GM18870 (cell line): ENCODE results near the gene USE1.

Experiments used
- ATAC-seq: cut with Tn5 transposase; IDR thresholded peaks from one replicate; pipeline ENCODE4 v1.9.1; 2021; ENCODE audit warnings: moderate library complexity; ENCODE audit not compliant: unreplicated experiment

The USE1 gene

DNA sequence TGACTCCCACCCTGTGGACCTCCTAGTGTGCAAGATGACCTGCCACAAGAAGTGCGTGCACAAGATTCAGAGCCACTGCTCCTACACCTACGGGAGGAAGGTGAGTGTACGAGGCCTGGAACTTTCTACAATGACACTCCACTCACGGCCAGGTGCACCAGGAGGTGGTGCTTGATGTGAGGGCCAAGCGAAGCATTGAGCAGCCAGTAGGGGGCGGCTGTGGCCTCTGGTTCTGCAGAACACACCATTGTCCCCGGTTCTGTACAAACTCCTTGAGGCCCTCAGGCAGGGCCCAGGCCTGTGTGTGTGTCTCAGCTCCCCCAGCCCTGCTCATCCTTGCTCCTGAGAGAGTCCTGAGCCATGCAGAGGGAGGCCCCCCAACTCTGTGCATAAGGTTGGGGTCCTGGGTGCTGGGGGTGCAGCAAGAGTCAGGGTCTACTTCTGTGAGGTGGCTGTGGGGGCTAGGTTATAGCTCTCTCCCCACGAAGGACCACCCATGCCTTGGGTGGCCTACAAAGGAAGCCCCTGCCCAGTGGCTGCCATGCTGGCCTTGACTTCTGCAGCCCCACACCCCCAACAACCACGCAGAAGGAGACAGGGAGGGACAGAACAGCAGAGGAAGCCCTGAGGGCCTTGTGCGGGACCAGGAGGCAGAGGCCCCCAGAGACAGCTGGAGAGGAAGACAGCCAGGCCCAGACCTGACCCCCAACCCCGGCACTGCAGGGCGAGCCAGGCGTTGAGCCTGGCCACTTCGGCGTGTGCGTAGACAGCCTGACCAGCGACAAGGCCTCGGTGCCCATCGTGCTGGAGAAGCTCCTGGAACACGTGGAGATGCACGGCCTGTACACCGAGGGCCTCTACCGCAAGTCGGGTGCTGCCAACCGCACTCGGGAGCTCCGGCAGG is 9.7 kb upstream of the USE1 start:
- ATAC-seq, result no peak

DNA sequence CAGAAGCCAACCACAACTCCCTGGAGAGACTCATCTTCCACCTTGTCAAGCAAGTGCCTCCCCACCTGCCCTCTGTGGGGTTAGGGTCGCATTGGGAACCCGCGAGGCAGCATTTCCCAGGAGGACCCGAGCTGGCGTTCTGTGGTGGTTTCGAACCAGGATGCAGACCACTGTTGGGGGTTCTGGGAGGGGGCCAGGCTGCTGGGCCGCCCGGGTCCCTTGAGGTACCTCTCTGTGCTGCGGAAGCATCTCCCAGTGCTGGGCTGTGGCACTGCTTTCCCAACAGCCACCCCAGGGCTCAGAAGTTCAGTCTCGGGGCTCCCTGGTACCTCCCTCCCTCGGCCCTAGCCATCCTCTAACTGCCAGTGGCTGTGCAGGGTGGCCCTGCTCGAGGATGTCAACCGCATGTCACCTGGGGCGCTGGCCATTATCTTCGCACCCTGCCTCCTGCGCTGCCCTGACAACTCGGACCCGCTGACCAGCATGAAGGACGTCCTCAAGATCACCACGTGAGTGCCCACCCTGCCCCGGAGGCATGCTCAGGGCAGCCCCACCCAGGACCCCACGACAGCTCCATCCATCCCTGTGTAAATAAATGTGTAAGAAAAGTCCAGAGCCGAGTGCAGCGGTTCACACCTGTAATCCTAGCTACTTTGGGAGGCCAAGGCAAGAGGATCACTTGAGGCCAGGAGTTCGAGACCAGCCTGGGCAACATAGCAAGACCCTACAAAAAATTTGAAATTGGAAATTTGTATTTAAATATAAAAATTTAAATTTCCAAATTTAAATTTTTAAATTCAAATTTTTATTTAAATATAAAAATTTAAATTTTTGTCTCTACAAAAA is 8.2 kb upstream of the USE1 start:
- ATAC-seq, result no peak

DNA sequence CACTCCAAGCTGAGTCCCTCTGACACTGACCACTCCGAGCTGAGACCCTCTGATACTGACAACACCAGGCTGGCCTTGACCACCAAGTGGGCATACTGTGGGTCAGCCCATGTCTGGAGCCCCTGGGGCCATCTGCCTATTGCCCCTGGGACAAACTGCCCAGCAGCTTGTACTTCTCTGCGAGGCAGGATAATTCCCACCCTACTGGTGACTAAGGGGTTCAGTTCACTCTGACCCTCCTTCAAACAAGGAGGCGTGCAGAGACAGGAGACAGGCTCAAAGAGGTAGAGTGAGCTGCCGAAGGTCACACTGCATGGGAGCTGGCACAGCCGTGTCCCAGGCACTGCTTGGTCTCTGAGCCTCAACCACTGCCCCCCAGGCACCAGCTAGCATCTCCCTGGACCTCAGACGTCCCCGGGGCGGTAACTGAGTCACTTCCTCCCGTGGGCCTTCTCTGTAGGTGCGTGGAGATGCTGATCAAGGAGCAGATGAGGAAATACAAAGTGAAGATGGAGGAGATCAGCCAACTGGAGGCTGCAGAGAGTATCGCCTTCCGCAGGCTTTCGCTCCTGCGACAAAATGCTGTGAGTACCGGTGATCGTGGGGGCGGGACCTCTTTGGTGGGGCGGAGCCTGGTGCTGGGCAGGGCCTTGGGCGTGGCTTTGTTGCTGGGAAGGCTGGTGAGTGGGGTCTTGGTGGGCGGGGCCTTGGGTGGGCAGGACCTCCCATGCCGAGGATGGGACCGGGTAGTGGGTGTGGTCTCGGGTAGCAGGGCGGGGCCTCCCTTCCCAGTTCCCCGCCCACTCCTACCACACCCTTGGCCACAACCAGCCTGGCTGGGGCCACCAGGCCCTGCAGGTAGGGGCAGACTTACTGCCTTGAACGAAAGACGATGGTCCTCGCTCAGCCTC is 5.8 kb upstream of the USE1 start:
- no peak for ATAC-seq

DNA sequence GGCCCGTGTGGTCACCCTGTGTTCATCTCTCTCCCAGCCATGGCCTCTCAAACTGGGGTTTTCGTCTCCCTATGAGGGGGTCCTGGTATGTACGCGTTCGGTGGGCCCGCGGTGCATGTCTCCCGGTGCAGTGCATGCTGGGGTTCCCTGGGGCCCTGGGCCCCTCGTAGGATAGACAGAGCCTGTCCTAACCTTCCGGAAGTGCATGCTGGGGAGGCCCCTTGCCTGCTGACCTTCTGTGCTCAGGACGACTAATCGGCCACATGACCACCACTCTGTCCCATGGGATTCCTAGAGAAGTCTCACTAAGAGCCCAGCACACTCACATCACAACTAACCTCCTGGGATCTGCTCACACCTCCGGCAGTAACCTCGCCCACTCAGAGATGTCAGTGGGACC is 4.9 kb upstream of the USE1 start:
- no peak for ATAC-seq

DNA sequence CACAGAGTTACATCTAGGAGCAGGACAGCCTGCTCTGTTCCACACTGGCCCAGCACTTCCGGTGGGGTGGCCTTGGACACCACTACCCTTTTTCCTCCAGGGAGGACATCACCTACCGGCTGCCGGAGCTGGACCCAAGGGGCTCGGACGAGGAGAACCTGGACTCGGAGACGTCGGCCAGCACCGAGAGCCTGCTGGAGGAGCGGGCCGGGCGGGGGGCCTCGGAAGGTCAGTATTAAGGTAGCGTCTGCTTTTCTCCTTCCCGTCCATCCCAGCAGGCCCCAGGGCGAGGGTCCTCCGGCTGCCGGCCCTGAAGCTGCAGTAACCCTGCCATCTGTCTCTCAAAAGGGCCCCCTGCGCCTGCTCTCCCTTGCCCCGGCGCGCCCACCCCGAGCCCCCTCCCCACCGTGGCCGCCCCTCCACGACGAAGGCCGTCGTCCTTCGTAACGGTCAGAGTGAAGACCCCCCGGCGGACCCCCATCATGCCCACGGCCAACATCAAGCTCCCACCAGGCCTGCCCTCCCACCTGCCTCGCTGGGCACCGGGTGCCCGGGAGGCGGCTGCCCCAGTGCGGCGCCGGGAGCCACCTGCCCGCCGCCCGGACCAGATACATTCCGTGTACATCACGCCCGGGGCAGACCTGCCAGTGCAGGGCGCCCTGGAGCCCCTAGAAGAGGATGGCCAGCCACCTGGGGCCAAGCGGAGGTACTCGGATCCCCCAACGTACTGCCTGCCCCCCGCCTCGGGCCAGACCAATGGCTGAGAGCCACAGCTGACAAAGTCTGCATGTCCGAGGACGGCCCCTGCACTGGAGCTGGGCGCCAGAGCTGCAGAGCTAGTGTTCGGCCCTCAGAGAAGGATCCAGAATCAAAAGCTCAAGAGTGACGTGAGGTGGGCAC is 3.4 kb upstream of the USE1 start:
- ATAC-seq, result no peak

DNA sequence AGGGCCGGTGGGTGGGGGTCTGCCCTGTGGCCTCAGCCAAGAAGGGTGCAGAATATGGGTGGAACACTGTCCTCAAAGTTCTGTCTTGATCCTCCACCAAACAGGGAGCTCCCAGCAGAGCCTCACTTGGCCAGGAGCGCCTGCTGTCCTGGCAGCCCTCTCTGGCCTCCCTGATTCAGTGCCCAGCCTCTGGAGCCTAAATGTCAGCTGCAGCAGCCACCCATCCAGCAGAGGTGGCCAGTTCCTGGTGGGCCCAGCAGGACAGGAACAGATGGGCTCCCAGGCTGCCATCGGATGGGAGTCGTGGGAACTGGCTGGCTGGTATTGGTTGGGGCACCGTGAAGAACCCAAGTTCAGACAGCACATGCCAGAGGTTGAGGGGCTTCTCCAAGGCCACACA is 1.8 kb upstream of the USE1 start:
- no peak for ATAC-seq

DNA sequence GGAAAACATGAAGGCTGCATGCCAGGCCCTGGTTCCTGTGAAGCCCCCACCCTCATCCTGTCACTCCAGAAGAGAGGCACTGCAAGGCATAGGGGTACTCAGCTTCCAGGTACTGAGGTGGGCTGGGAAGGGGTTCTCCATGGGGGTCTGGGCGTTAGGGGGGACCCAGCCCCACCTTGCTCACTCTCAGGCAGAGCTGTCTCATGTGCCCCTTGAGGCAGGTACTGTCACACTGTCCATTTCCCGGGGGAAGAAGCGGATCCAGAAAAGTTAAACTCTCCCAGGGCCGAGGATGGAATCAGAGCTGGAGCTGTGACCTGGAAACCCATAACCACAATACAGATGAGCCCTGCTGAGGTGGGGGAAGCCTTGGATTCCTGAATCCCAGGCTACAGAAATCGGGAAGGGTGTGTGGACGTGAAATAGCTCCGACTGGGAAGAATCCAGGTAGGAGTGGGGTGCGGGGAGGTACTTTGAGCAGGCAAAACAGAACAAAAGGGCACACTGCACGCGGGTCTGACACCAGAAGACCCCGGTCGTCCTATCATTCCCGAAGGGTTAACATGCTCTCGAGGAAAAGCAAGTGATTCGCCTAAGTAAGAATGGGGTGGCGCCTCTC is 540 bp upstream of the USE1 start:
- ATAC-seq, result no peak

DNA sequence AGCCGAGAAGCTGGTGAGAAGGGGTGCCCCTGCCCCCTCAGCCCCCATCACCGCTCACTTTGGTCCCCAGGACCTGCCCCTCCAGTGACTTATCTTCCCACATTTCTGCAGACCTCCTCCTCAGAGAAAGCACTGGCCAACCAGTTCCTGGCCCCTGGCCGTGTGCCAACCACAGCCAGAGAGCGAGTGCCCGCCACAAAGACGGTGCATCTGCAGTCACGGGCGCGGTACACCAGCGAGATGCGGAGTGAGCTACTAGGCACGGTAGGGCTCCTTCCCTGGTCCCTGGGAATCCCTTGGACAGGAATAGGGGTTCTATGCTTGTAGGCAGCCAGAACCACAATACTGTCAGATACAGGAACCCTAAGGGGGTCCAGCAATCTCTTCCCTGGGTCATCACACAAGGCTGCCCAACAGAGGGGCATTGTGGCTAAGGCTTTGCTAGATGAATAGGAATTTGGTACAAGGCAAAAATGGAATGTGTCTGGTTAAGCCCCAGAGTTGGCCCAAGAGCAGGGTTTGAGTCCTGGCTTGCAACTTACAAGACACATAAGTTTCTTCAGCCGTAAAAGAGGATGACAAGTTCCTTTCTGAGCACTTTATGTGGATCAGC is 1.0 kb downstream of the USE1 start:
- no peak for ATAC-seq

DNA sequence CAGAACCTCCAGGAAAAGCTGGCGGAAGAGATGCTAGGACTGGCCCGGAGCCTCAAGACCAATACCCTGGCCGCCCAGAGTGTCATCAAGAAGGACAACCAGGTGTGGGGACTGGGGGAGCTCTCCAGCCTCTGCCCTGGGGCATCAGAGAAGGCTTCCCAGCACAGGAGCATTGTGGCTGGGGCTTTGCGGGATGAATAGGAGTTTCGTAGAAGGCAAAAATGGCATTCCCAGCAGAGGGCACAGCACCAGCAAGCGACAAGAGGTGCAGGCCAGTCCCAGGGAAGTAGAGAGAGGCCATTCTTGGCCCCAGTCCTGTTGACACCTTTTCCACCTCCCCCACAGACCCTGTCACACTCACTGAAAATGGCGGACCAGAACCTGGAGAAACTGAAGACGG is 4.1 kb downstream of the USE1 start:
- no peak for ATAC-seq

DNA sequence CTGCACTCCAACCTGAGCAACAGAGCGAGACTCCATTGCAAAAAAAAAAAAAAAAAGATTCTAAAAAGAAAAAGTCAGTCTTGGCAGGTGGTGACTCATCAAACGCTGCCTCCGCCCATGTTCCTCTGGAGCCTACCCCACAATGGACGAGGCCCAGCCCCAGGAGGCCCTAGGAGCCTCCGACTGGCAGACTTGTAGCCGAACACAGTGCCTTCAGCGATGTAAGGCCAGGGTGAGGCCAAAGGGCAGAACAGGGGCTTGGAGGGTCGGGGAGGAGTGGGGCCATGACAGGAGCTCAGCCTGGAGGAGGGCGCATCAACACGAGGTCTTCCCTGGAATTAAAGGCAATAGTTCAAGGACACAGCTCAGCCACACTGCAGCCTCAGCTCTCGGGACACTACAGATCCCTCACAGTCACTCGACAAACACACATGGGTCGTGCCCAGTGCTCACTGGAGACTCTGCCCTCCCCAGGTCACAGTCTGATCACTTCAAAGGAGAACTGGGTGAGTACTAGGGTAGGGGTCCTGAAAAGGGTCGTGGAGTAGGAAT is 5.1 kb downstream of the USE1 start:
- ATAC-seq, result no peak

DNA sequence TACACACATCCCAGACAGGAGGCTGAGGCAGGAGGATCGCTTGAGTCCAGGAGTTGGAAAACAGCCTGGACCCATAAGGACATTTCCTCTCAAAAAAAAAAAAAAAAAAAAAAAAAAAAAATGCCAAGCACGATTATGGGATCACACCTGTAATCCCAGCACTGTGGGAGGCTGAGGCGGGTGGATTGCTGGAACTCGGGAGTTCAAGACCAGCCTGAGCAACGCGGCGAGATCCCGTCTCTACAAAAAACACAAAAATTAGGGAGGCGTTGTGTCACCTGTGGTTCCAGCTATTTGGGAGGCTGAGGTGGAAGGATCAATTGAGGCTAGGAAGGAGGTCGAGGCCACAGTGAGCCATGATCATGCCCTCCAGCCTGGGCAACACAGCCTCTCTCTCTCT is 9.9 kb downstream of the USE1 start:
- no peak for ATAC-seq

DNA sequence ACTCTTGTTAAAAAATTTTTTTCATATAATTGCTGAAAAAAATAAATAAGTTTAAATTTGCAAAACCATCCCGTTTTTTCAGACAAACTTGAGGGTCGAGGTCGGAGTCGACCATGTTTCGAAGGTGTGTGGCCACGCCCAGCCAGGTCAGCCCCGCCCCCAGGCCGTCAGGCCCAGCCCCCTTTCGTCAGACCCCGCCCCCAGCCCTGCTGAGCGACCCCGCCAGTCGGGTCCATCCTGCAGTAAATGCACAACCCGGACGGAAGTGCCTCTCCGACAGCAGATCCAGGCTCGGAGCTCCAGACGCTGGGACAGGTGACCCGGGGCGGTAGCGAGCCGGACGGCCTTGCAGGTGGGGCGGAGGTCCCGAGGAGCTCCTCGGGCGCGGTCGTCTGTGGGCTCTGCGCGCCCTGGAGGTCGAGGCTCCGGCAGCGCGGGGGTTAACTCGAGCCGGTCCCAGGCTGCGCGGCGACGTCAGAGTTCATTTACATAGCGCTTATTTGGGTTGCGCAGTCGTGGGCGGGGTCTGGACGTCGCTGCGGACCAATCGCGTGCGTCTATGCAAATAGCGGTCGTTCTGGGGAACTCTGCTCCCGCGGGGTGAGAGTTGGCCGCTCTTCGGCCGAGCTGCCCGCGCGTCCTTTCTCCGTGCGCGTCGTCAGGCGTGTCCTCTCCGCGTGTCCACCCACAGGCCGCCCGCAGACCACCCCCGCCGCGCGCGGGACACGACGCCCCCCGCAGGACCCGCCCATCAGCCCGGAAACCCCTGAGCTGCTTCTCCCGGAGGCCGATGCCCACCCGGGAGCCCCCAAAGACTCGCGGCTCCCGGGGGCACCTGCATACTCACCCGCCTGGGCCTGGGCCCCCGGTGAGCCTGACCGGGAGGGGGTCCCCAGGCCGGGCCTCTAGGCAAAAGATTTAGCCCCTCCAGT is 11.1 kb downstream of the USE1 start, which contains the start of gene OCEL1:
OCEL1 (plus strand) TSS at position 225 of the 932 bp plus-strand sequence; CDS start at position 247, 22 bp downstream.
- ATAC-seq, result peak; percentile 79

DNA sequence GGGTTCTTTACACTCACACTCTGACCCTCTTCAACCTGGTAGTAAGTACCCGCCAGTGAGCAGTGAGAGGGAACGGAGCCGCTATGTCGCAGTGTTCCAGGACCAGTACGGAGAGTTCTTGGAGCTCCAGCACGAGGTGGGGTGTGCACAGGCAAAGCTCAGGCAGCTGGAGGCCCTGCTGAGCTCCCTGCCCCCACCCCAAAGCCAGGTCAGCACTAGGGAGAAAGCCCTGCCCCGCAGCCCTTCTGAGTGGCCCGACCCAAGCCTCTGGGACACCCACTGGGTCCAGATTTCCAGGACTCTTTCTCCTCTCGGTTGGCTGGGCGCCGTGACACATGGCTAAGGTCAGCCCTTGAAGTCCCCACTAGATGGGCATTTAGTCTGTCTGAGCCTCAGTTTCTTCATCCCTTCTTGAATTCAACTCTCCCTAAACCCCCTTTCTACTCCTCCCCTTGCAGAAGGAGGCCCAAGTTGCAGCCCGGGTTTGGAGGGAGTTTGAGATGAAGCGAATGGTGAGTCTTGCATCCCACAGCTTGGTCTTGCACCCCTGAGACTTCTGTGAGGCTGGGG is 12.7 kb downstream of the USE1 start:
- no peak for ATAC-seq

DNA sequence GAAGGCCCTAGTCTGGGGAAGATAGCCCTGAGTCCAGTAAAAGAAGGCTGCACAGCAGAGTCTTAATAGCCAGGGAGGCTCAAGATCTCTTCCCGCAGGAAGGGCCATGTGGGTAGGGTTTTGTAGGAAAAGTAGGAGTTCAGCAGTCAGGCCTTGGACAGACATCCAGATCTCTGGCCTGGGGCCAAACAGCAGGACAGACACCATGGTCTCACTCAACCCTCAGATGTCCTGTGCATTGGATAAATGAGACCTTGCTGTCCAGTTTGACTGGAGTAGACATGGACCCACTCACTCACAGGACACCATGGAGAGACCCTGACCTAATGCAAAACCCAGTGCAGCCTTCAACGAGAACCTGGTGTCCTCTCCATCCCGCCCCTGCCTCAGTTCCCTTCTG is 14.7 kb downstream of the USE1 start:
- no peak for ATAC-seq

DNA sequence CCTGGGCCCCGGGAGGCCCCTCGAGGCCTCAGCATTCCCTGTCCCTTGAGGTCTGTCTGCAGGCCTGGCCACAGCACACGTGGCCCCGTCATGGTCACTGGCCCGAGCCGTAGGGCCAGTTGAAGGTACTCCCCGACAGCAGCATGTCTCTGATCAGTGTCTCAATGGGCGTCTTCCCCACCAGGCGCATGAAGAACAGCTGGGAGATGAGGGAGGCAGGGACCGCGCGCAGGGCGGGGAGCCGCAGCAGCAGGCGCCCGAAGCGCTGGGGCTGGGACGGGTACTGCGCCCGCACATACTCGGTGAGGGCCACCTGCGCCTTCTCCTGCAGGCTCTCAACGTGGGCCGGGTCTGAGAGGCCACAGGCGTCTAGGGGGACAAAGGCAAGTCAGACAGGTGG is 17.1 kb downstream of the USE1 start:
- no peak for ATAC-seq

DNA sequence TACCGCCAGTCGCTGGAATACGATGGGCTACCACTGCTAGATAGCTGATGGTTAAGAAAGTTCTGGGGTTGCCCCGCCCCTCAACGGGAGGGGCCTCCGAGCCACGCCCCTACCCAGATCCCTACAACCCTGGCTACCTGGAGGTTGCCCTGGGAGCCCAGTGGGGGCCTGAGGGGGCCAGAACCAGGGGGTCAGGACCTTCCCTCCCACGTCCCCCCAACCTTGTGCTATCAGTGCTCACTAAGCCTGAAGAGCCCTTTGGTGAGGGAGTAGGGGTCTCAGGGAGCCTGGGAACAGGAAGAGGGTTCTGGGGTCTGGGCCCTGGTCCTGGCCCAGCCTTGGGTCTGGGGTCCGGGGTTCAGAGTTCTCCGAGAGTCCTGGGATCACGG is 19.7 kb downstream of the USE1 start:
- ATAC-seq, result no peak

DNA sequence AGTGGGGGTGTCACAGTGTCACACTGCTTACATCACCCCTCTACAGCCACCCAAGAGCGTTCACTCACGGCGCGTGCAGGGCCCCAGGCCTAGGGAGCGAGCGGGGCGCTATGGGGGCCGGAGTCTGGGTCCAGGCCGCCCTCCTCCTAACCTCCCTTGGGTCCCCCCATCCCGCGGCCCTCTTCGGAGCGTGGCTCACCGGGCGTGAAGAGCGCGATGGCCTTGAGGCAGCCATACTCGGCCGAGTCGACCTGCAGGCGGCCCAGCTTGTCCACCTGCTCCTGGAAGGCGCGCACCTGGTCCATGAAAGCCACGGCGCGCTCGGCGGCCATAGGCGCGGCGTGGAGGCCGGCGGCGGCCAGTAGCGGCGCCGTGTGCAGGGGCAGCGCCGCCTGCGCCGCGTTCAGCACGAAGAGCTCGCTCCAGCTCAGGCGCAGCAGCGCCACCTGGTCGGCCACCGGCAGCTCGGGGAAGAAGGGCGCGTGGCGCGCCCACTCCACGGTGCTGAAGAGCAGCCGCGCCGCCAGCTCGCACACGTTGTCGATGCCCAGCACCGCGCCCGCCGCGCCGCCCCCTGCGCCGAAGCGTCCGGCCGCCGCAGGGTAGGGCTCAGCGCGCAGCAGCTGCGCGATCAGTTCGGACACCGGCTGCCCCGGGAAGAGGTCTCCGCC is 20.3 kb downstream of the USE1 start:
- ATAC-seq, result no peak
